Suprapubic skin (tissue), 3 donors: Measurements from ENCODE around the gene SMAD2.

ENCODE experiments used
- CTCF ChIP-seq, 2 donors: fragments of 200-600 bp in 1 of 2; fragments of 450-650 bp in 1 of 2; sonication (generic) in 1 of 2; IDR thresholded peaks; one replicate each; pipeline ENCODE4 v1.5.1; 2016 to 2019; ENCODE audit warnings: antibody characterized with exemption in 2 of 2, mild to moderate bottlenecking in 1 of 2, moderate library complexity in 1 of 2
- POLR2A ChIP-seq, 2 donors: fragments of 450-650 bp; IDR thresholded peaks; one replicate each; pipeline ENCODE4 v1.6.1; 2017; ENCODE audit warnings: antibody characterized with exemption in 2 of 2, mild to moderate bottlenecking in 2 of 2, moderate library complexity in 2 of 2

DNA sequence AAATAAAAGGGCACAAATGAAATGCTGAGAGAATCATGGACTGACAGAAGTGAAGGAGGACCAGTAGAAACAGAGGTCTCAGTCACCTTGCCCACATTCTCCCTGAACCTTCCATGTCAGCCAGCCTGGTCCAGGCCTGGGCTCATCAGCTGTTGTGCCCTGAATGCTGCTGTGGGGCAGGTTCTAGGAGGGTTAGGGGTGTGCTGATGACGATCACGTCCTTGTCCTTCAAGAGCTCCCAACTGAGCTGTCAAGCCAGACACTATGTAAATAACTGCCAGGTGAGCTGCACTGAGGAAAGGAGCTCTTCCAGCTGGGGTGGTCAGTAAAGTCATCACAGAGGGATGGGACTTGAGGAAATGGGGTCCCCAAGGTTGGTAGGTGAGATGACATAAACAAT lies 156.5 kb downstream of the SMAD2 start:
- no peak for TF ChIP-seq CTCF (IDR thresholded peaks at IDR 0.05)
- TF ChIP-seq POLR2A (IDR thresholded peaks at IDR 0.05) = no peak
